Left lung (tissue), 14 donors: ENCODE measurements around the gene RWDD4. TPM values are rescaled to one million over a fixed set of nuclear protein-coding genes. Genes with fewer than 3 reads are reported as not detected.
A peak's percentile ranks its signal among the peaks of the same experiment; 100 is the strongest.

Experiments used
- ATAC-seq: fragments of 200-7000 bp; cut with Tn5 transposase; one replicate; pipeline ENCODE4 v1.9.1; 2020; ENCODE audit warnings: moderate library complexity
- DNase-seq, 4 donors: peaks; one replicate each; pipeline ENCODE4 v3.0.0-alpha.2; 2013 to 2020
- H3K27ac ChIP-seq, 2 donors: fragments of 200-600 bp; sonication (generic) in 1 of 2; one replicate each; pipeline versions ENCODE4 v1.5.0 to v1.8.0; 2020 to 2021
- H3K27me3 ChIP-seq, 2 donors: fragments of 200-600 bp; sonication (generic) in 1 of 2; one replicate each; pipeline versions ENCODE4 v1.5.0 to v1.8.0; 2020 to 2021
- H3K36me3 ChIP-seq, 2 donors: fragments of 200-600 bp; sonication (generic) in 1 of 2; one replicate each; pipeline versions ENCODE4 v1.5.0 to v1.8.0; 2020 to 2021
- H3K4me1 ChIP-seq, 2 donors: fragments of 200-600 bp; one replicate each; pipeline ENCODE4 v1.8.0; 2021
- H3K4me3 ChIP-seq, 2 donors: fragments of 200-600 bp; sonication (generic) in 1 of 2; one replicate each; pipeline versions ENCODE4 v1.5.0 to v1.8.0; 2020 to 2021; ENCODE audit warnings: mild to moderate bottlenecking in 1 of 2
- H3K9me3 ChIP-seq, 2 donors: fragments of 200-600 bp; sonication (generic) in 1 of 2; one replicate each; pipeline versions ENCODE4 v1.5.0 to v1.8.0; 2020 to 2021
- CTCF ChIP-seq, 2 donors: fragments of 200-600 bp; sonication (generic) in 1 of 2; IDR thresholded peaks; one replicate each; pipeline versions ENCODE4 v1.5.0 to v1.8.0; 2021; ENCODE audit warnings: antibody characterized with exemption in 2 of 2
- intact Hi-C, 2 donors: fragments of 100-400 bp; cut with DNase I; formaldehyde crosslinking; loops; one replicate each; pipeline versions ENCODE4 v1.11.2 to v1.14.2; 2022
- long read RNA-seq, 12 donors: library from polyadenylated mRNA in 2 of 12; unstranded in 2 of 12; transcript quantifications; one replicate each; pipeline ENCODE4 v2.0.0 and lab custom pipeline, GENCODE V29; 2019 to 2026
- polyA plus RNA-seq, 6 donors: library from polyadenylated mRNA; unstranded; fragments of 120-200 nt; gene quantifications; one replicate each; pipeline ENCODE4 v1.2.1, GENCODE V29; 2013; ENCODE audit not compliant: insufficient read length in 6 of 6
- total RNA-seq, 2 donors: library from RNA; stranded (reverse); fragmentation: NEBNext Ultra II Directional; extraction: Animal tissue kit (Norgen Biotek cat#: 25700); gene quantifications; one replicate each; pipeline ENCODE4 v1.2.1, GENCODE V29; 2021
- donor health status: DM: no; HTN: yes; CAD: no.
- donor health status: DM: no; HTN: no; CAD: no.

Gene RWDD4
- 10 to 100 TPM; 15.4 to 17.7 TPM for total RNA-seq
- polyA plus RNA-seq = 10 to 100 TPM; 28.3 to 35.5 (median 30.6) TPM
- long read RNA-seq, donor 1, transcript RWDD4-202 (7 exons, 2,590 nt) = major isoform, 10 of 19 reads
- long read RNA-seq, donor 1, partial matches to known transcripts = 9 of 19 reads
- long read RNA-seq, donor 1, other reads (novel, unspliced or antisense) = 0 of 19 reads
- long read RNA-seq, donor 2, transcript RWDD4-202 (7 exons, 2,590 nt) = major isoform, 18 of 24 reads
- long read RNA-seq, donor 2, partial matches to known transcripts = 6 of 24 reads
- long read RNA-seq, donor 2, other reads (novel, unspliced or antisense) = 0 of 24 reads
- long read RNA-seq, donor 3, transcript RWDD4-202 (7 exons, 2,590 nt) = major isoform, 7 of 7 reads
- long read RNA-seq, donor 3, partial matches to known transcripts = 0 of 7 reads
- long read RNA-seq, donor 3, other reads (novel, unspliced or antisense) = 0 of 7 reads
- long read RNA-seq, donor 4, transcript RWDD4-202 (7 exons, 2,590 nt) = major isoform, 6 of 19 reads
- long read RNA-seq, donor 4, partial matches to known transcripts = 13 of 19 reads
- long read RNA-seq, donor 4, other reads (novel, unspliced or antisense) = 0 of 19 reads
- long read RNA-seq, donor 5, transcript RWDD4-202 (7 exons, 2,590 nt) = major isoform, 12 of 12 reads
- long read RNA-seq, donor 5, partial matches to known transcripts = 0 of 12 reads
- long read RNA-seq, donor 5, other reads (novel, unspliced or antisense) = 0 of 12 reads
- long read RNA-seq, donor 6, transcript RWDD4-202 (7 exons, 2,590 nt) = major isoform, 8 of 8 reads
- long read RNA-seq, donor 6, partial matches to known transcripts = 0 of 8 reads
- long read RNA-seq, donor 6, other reads (novel, unspliced or antisense) = 0 of 8 reads
- long read RNA-seq, donor 7, transcript RWDD4-202 (7 exons, 2,590 nt) = major isoform, 15 of 15 reads
- long read RNA-seq, donor 7, partial matches to known transcripts = 0 of 15 reads
- long read RNA-seq, donor 7, other reads (novel, unspliced or antisense) = 0 of 15 reads
- long read RNA-seq, donor 8, transcript RWDD4-202 (7 exons, 2,590 nt) = major isoform, 7 of 13 reads
- long read RNA-seq, donor 8, partial matches to known transcripts = 6 of 13 reads
- long read RNA-seq, donor 8, other reads (novel, unspliced or antisense) = 0 of 13 reads
- long read RNA-seq, donor 9 = 0 reads
- long read RNA-seq, donor 10, partial matches to known transcripts = 4 of 12 reads
- long read RNA-seq, donor 10, other reads (novel, unspliced or antisense) = 4 of 12 reads
- long read RNA-seq, donor 11, transcript RWDD4-202 (7 exons, 2,590 nt) = major isoform, 14 of 14 reads
- long read RNA-seq, donor 11, partial matches to known transcripts = 0 of 14 reads
- long read RNA-seq, donor 11, other reads (novel, unspliced or antisense) = 0 of 14 reads
- long read RNA-seq, donor 12, transcript RWDD4-202 (7 exons, 2,590 nt) = major isoform, 11 of 11 reads
- long read RNA-seq, donor 12, partial matches to known transcripts = 0 of 11 reads
- long read RNA-seq, donor 12, other reads (novel, unspliced or antisense) = 0 of 11 reads

- peak; percentile 97 to 99 (median 98) for DNase-seq
- H3K27me3 ChIP-seq = no peaks in the 10 kb centered on the region
- peak in 1 of 2 donors; percentile 56 for TF ChIP-seq CTCF (IDR thresholded peaks at IDR 0.05)
- H3K4me3 ChIP-seq = peak within 1 kb of the TSS; percentile 63 to 74
- peak within 1 kb of the TSS; percentile 85 to 90 for H3K27ac ChIP-seq
- peaks cover 0 to 13% of the 10 kb centered on the region in 2 donors for H3K36me3 ChIP-seq
- H3K9me3 ChIP-seq = no peaks in the 10 kb centered on the region
- ATAC-seq = peak; percentile 100
- peaks cover 7 to 35% of the 10 kb centered on the region in 2 donors for H3K4me1 ChIP-seq
- intact Hi-C loops = no loop called here
Observed at GRCh38 chr4:183659029-183659871, at the start of gene RWDD4, which contains the start of gene TRAPPC11. TSS of gene RWDD4 (minus strand) at chr4:183659185. CDS start at chr4:183658952, 233 bp downstream. TSS of gene TRAPPC11 (plus strand) at chr4:183659293. CDS start at chr4:183663868, 4,575 bp downstream.

- Histone ChIP-seq H3K36me3 (peaks cover 0 to 99% of the 10 kb centered on the region in 2 donors), H3K9me3 (no peaks in the 10 kb centered on the region), H3K27me3 (no peaks in the 10 kb centered on the region), H3K27ac (no peak overlapping the region), H3K4me1 (no peaks in the 10 kb centered on the region), H3K4me3 (no peak overlapping the region)
- intact Hi-C loops = no loop called here
- DNase-seq (no peak), ATAC-seq (no peak)
- no peak for TF ChIP-seq CTCF (IDR thresholded peaks at IDR 0.05)
Observed at GRCh38 chr4:183702492-183702891, 43.5 kb upstream of the RWDD4 start.

- no peak overlapping the region for H3K4me3 ChIP-seq
- peaks cover 0 to 100% of the 10 kb centered on the region in 2 donors for H3K36me3 ChIP-seq
- TF ChIP-seq CTCF (IDR thresholded peaks at IDR 0.05) = no peak
- ATAC-seq = peak; percentile 82
- intact Hi-C loops = no loop called here
- H3K4me1 ChIP-seq = no peaks in the 10 kb centered on the region
- H3K27ac ChIP-seq = no peak overlapping the region
- H3K9me3 ChIP-seq = no peaks in the 10 kb centered on the region
- no peak for DNase-seq
- H3K27me3 ChIP-seq = no peaks in the 10 kb centered on the region
Observed at GRCh38 chr4:183700407-183700806, 41.4 kb upstream of the RWDD4 start.

GRCh38 chr4:183698909-183699308 is 39.9 kb upstream of the RWDD4 start:
- no peak overlapping the region for H3K4me3 ChIP-seq
- intact Hi-C loops = no loop called here
- H3K9me3 ChIP-seq = no peaks in the 10 kb centered on the region
- H3K27me3 ChIP-seq = no peaks in the 10 kb centered on the region
- H3K4me1 ChIP-seq = no peaks in the 10 kb centered on the region
- ATAC-seq (no peak), DNase-seq (no peak)
- H3K27ac ChIP-seq = no peak overlapping the region
- H3K36me3 ChIP-seq = peaks cover 4 to 100% of the 10 kb centered on the region in 2 donors
- no peak for TF ChIP-seq CTCF (IDR thresholded peaks at IDR 0.05)
